Sigmoid colon (tissue), 4 donors: Measurements from ENCODE around the gene TMEM120B.

ENCODE experiments used
- POLR2A ChIP-seq, 2 donors: fragments of 450-650 bp; IDR thresholded peaks; one replicate each; pipeline ENCODE4 v1.6.1; 2016; ENCODE audit warnings: antibody characterized with exemption in 2 of 2, mild to moderate bottlenecking in 2 of 2, moderate library complexity in 2 of 2
- POLR2AphosphoS5 ChIP-seq, 4 donors: sonication (generic); formaldehyde crosslinking; IDR thresholded peaks; one replicate each; pipeline ENCODE4 v1.6.1; 2017; ENCODE audit warnings: antibody characterized with exemption in 4 of 4
- TF ChIP-seq, protein P1 (sequence below), 4 experiments: fragments of 450-650 bp in 3 of 4; fragments of 200-600 bp in 1 of 4; IDR thresholded peaks; one replicate each; pipeline ENCODE4 v1.5.1; 2016 to 2019; ENCODE audit warnings: antibody characterized with exemption in 4 of 4, mild to moderate bottlenecking in 3 of 4, moderate library complexity in 2 of 4

GRCh38 chr12:121798787-121799155, 86.2 kb downstream of the TMEM120B start:
- TF ChIP-seq, protein P1, sequence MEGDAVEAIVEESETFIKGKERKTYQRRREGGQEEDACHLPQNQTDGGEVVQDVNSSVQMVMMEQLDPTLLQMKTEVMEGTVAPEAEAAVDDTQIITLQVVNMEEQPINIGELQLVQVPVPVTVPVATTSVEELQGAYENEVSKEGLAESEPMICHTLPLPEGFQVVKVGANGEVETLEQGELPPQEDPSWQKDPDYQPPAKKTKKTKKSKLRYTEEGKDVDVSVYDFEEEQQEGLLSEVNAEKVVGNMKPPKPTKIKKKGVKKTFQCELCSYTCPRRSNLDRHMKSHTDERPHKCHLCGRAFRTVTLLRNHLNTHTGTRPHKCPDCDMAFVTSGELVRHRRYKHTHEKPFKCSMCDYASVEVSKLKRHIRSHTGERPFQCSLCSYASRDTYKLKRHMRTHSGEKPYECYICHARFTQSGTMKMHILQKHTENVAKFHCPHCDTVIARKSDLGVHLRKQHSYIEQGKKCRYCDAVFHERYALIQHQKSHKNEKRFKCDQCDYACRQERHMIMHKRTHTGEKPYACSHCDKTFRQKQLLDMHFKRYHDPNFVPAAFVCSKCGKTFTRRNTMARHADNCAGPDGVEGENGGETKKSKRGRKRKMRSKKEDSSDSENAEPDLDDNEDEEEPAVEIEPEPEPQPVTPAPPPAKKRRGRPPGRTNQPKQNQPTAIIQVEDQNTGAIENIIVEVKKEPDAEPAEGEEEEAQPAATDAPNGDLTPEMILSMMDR (IDR thresholded peaks at IDR 0.05): no peak
- TF ChIP-seq POLR2A (IDR thresholded peaks at IDR 0.05): no peak
- TF ChIP-seq POLR2AphosphoS5 (IDR thresholded peaks at IDR 0.05): no peak
